GM12872 (cell line): ENCODE measurements around the gene TSPAN9.

Source experiments
- TF ChIP-seq, protein P1 (sequence below): IDR thresholded peaks from 3 replicates; pipeline ENCODE4 v1.5.1; 2011; ENCODE audit warnings: low read depth, mild to moderate bottlenecking, low read length, moderate library complexity; ENCODE audit not compliant: insufficient read depth

TSPAN9 gene

DNA sequence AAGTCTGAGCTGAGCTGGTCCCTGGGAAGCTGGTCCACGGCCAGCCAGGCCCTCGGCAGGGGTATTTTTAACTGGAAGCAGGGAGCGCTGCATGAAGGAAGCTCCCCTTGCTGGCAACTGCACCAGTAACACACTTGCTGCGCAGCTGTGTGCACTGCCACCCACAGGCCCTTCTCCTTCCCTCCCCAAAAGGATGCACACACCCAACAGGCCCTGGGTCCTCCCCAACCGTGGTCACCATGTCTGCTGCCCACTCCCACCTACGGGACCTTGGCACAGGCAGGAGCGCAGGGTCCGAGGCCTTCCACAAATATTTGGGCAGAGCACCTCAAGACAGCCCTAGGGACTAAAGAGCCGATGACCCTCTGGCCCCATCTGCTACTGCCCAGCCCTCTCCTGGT is 256.8 kb downstream of the TSPAN9 start:
- TF ChIP-seq, protein P1, sequence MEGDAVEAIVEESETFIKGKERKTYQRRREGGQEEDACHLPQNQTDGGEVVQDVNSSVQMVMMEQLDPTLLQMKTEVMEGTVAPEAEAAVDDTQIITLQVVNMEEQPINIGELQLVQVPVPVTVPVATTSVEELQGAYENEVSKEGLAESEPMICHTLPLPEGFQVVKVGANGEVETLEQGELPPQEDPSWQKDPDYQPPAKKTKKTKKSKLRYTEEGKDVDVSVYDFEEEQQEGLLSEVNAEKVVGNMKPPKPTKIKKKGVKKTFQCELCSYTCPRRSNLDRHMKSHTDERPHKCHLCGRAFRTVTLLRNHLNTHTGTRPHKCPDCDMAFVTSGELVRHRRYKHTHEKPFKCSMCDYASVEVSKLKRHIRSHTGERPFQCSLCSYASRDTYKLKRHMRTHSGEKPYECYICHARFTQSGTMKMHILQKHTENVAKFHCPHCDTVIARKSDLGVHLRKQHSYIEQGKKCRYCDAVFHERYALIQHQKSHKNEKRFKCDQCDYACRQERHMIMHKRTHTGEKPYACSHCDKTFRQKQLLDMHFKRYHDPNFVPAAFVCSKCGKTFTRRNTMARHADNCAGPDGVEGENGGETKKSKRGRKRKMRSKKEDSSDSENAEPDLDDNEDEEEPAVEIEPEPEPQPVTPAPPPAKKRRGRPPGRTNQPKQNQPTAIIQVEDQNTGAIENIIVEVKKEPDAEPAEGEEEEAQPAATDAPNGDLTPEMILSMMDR = no peak

- TF ChIP-seq, protein P1 = no peak
Observed at GRCh38 chr12:3335078-3335487, 257.9 kb downstream of the TSPAN9 start.
